Measurements from ENCODE around the gene SRRM4.
"Not testable (repeated sequence)": the region's sequence is repeated elsewhere in the genome, so short reads cannot be mapped to it uniquely, and the experiment has no call there.

SRRM4 gene

GRCh38 chr12:119008691-119009221, 27.4 kb downstream of the SRRM4 start:
- DNase-seq, result no peak

GRCh38 chr12:119011231-119011630, 29.9 kb downstream of the SRRM4 start:
- DNase-seq, result no peak

DNA sequence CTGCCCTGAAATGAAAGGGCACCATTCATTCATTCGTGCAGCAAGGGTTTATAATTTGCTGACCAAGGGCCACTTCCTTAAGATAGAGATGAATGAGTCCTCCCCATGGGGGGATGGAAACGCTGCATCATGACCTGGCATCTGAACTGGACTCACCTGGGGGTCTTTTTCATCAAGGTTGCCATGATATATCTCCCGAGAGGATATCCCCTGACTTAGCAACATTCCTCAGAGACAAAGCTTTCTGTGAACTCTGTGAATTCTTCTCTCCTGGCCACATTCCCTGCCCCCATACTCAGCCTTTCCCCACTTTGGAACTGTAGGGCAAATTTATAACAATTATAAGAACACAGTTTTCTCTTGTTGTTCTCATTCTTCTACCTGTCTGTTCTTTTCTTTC, 30.8 kb downstream of the SRRM4 start:
- DNase-seq, result no peak

- DNase-seq, result no peak
Measured at GRCh38 chr12:119013023-119013422, 31.7 kb downstream of the SRRM4 start.

DNA sequence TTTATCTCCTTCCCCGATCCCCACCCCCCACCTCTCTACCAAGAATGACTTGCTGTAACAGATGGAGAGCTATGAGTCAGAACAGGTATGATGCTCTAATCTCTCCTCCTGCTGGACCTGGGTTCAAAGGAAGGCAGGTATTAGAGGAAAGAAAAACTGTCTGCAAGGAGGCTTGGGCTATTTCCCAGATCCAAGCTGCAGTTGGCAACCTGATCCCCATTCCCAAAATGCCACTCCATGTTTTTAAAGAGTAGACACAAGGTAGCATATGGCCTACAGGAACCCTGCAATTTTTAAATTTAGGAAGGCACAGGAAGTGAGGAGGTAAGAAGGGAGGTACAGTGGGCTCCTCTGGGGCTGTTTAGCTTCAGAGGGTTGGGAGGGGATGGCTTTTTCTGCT, 33.0 kb downstream of the SRRM4 start:
- DNase-seq, result no peak

- no peak for DNase-seq
Measured at GRCh38 chr12:119016715-119017114, 35.4 kb downstream of the SRRM4 start.

- DNase-seq, result no peak
Measured at GRCh38 chr12:119019166-119019565, 37.8 kb downstream of the SRRM4 start.

DNA sequence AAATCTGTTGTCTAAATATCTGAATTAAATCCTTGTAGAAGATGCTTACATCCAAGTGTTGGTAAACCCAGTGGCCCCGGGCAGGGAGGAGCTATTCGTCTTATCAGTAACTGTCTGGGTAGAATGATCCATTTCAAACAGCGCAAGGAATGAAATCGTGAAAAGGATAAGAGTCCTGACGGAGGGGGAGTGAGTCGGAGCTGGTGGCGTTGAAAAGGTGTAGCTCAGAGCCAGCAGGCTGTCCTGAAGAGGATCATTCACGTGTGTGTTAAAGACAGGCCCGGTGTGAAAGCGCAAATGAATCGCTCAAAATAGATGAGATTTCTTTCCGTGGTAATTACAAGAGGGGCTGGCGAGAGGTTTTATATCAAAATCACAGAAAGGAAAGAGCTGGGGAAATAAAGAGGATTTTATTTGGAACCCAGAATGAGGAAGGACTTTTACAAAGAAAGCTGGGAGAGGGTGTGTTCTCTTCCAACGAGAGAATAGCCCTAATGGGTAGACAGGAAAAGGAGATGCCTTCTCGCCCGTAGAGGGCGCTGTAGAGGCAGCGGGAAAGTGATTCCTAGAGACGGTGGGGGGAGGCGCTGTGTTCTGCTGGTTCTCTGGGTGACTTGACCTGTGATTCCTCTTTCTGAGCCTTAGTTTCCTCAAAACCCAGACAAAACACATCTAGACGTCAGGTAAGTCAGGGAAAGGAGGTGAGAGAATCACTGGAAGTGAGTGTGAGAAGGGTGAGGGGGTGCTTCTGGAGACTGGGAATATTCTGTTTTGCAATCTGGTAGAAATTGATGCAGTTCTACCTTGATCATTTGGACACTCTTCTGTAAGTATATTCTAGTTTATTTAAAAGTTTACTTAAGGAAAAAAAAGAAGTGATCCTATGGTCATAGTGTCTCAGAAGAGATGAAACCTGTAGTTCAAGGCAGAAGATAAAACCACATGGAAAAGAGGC, 39.3 kb downstream of the SRRM4 start:
- DNase-seq, result no peak

GRCh38 chr12:119024356-119024755, 43.0 kb downstream of the SRRM4 start:
- DNase-seq, result no peak

DNA sequence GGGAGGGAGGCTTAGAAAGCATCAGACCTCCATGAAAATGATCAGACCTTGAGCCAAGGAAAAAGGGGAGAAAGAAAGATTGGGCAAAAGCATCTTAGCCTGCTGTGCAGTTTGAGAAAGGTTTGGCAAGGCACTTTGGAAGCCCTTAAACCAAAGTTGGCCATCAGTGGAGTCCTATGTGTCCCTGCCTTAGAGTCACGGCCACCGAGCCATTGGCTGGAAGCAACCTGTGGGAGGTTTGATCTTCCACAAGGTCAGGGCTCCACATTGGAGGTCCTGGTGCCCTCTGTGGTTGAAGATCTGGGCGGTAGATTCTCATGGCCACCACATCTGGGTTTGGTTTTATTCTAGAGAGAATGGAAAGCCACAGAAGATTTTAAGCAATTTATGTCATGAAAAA, 44.4 kb downstream of the SRRM4 start:
- no peak for DNase-seq

GRCh38 chr12:119033332-119033731, 52.0 kb downstream of the SRRM4 start:
- DNase-seq, result not testable (repeated sequence)

GRCh38 chr12:119036878-119037825, 55.8 kb downstream of the SRRM4 start:
- DNase-seq, result no peak

- no peak for DNase-seq
Measured at GRCh38 chr12:119044094-119044493, 62.8 kb downstream of the SRRM4 start.

- no peak for DNase-seq
Measured at GRCh38 chr12:119047641-119048040, 66.3 kb downstream of the SRRM4 start.

GRCh38 chr12:119050663-119051062, 69.3 kb downstream of the SRRM4 start:
- no peak for DNase-seq

GRCh38 chr12:119051474-119051873, 70.1 kb downstream of the SRRM4 start:
- no peak for DNase-seq

DNA sequence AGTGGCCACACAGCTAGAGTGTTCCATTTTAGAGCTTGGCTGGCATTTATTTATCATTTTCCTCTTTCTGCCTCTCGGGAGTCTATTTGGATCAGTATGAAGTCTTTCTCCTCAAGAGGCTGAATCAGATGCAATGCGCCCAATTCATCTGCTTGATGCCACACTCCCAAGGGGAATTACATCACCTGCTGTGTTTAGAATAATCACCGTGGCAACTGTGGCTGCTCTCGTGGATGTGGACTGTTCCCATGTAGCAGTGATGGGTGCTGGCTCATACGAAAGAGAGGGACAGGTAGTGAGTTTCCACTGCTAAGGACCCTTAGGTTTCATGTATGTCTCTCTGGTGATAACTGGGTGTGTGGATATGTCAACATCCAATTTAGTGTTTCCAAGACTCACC, 70.7 kb downstream of the SRRM4 start:
- no peak for DNase-seq

- DNase-seq, result no peak
Measured at GRCh38 chr12:119055977-119056376, 74.6 kb downstream of the SRRM4 start.

- no peak for DNase-seq
Measured at GRCh38 chr12:119060847-119061796, 79.8 kb downstream of the SRRM4 start.

GRCh38 chr12:119068129-119068856, 87.0 kb downstream of the SRRM4 start:
- DNase-seq, result no peak

DNA sequence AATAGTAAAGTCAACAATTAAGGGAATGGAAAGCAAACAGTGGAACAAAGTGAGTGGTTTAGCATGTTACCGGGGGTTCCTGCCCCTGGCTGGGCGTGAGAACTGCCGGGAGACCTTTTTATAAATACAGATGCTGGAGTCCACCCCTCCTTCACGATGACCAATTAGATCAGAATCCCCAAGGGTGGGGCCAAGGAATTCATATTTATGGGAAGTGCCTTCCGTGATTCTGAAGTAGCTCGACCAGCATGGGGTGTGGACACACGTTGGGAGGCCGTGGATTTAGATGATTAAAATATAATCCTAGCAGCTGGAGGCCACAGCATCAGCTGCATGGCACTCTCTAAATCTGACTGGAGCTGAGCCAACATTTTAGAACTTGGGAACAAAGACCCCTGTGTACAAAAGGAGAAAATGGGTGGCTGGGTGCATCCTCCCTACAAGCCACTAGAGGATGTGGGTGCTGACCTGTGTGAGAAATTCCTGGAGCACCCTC, 87.9 kb downstream of the SRRM4 start:
- DNase-seq, result no peak
